H1 (cell line): ENCODE results near the gene MMEL1. TPM values are rescaled to one million over a fixed set of nuclear protein-coding genes. Genes with fewer than 3 reads are reported as not detected.

Experiments used
- CTCF ChIA-PET: fragments of 300-600 bp; sonication (Branson Sonifier 250); formaldehyde crosslinking; loops from one replicate; lab custom pipeline; 2021; ENCODE audit not compliant: partially characterized antibody; lab: Charles Lee
- POLR2A ChIA-PET: fragments of 300-600 bp; sonication (Branson Sonifier 250); formaldehyde crosslinking; loops from one replicate; lab custom pipeline; 2021; ENCODE audit warnings: inconsistent platforms; ENCODE audit not compliant: partially characterized antibody; lab: Charles Lee
- DNase-seq, 2 experiments: peaks; one replicate each; pipeline versions ENCODE4 v3.0.0 to v3.0.0-alpha.2; 2010 to 2022; ENCODE audit warnings: low spot score in 2 of 2, low read depth in 1 of 2, mixed read lengths in 1 of 2
- FAIRE-seq: peaks from 2 replicates; lab custom pipeline; 2011; peaks lifted over from hg19 to GRCh38; lab: Jason Lieb, UNC
- H2AFZ ChIP-seq: 2 replicates; pipeline ENCODE4 v1.8.1; 2012; ENCODE audit warnings: low read length, inconsistent platforms
- H2AK5ac ChIP-seq: 2 replicates; pipeline ENCODE4 v1.6.1; 2013; ENCODE audit warnings: low read depth, low read length
- H2BK120ac ChIP-seq: replicated peaks from 2 replicates; pipeline ENCODE3; 2013; ENCODE audit warnings: low read depth, low read length, inconsistent platforms
- H2BK12ac ChIP-seq: 2 replicates; pipeline ENCODE4 v1.6.1; 2013; ENCODE audit warnings: low read depth, low read length
- H2BK15ac ChIP-seq: 2 replicates; pipeline ENCODE4 v1.6.1; 2013; ENCODE audit warnings: low read length
- H2BK20ac ChIP-seq: 2 replicates; pipeline ENCODE4 v1.6.1; 2013; ENCODE audit warnings: low read length
- H2BK5ac ChIP-seq: 2 replicates; pipeline ENCODE4 v1.6.1; 2013; ENCODE audit warnings: low read depth, low read length
- H3K14ac ChIP-seq: 2 replicates; pipeline ENCODE4 v1.6.1; 2013; ENCODE audit warnings: inconsistent platforms; ENCODE audit not compliant: insufficient read length
- H3K18ac ChIP-seq: 2 replicates; pipeline ENCODE4 v1.6.1; 2013; ENCODE audit warnings: low read length; ENCODE audit errors: extremely low read depth
- H3K23ac ChIP-seq: 2 replicates; pipeline ENCODE4 v1.6.1; 2013; ENCODE audit warnings: inconsistent platforms; ENCODE audit not compliant: insufficient read length
- H3K23me2 ChIP-seq: 2 replicates; pipeline ENCODE4 v1.6.1; 2013; ENCODE audit warnings: low read depth, low read length
- H3K27ac ChIP-seq: 2 replicates; pipeline ENCODE4 v1.6.1; 2011; ENCODE audit warnings: low read depth, low read length, inconsistent platforms
- H3K27me3 ChIP-seq, 4 experiments: replicated peaks in 1 of 4; 1 replicate in 1 of 4; 2 replicates in 3 of 4; pipeline versions ENCODE4 v1.6.1 to v1.8.1; 2011 to 2013; ENCODE audit warnings: low read length in 3 of 4, mild to moderate bottlenecking in 3 of 4, inconsistent platforms in 2 of 4, mixed read lengths in 2 of 4, moderate library complexity in 1 of 4; ENCODE audit not compliant: control insufficient read depth in 3 of 4, insufficient read depth in 3 of 4; ENCODE audit errors: extremely low read depth in 1 of 4
- H3K36me3 ChIP-seq, 4 experiments: 2 replicates each; pipeline versions ENCODE4 v1.6.1 to v1.8.1; 2011 to 2013; ENCODE audit warnings: mild to moderate bottlenecking in 4 of 4, low read length in 3 of 4, moderate library complexity in 2 of 4, control low read depth in 1 of 4, inconsistent platforms in 1 of 4; ENCODE audit not compliant: insufficient read depth in 4 of 4, control insufficient read depth in 2 of 4
- H3K4ac ChIP-seq: replicated peaks from 2 replicates; pipeline ENCODE3; 2013; ENCODE audit warnings: low read length, low read depth, mixed read lengths, inconsistent platforms; ENCODE audit not compliant: insufficient read length
- H3K4me1 ChIP-seq, 4 experiments: replicated peaks in 1 of 4; 1 replicate in 1 of 4; 2 replicates in 3 of 4; pipeline versions ENCODE4 v1.6.1 to v1.8.1; 2011 to 2013; ENCODE audit warnings: low read length in 3 of 4, inconsistent platforms in 2 of 4, mixed read lengths in 1 of 4; ENCODE audit not compliant: insufficient read depth in 4 of 4, control insufficient read depth in 3 of 4
- H3K4me2 ChIP-seq, 2 experiments: 2 replicates each; pipeline versions ENCODE4 v1.6.1 to v1.8.1; 2011 to 2013; ENCODE audit warnings: low read depth in 2 of 2, low read length in 2 of 2, control low read depth in 1 of 2, inconsistent platforms in 1 of 2, mild to moderate bottlenecking in 1 of 2; ENCODE audit not compliant: insufficient read depth in 1 of 2
- H3K4me3 ChIP-seq, 4 experiments: fragments of 200-600, 300-600 bp in 1 of 4; sonication (generic), shearing (Covaris generic), sonication (Bioruptor Twin) in 1 of 4; 2 replicates each; pipeline versions ENCODE4 v1.5.1 to v1.8.1; 2011 to 2016; ENCODE audit warnings: low read length in 4 of 4, low read depth in 3 of 4, control low read depth in 2 of 4, inconsistent platforms in 2 of 4, mild to moderate bottlenecking in 2 of 4, mixed read lengths in 1 of 4, moderate library complexity in 1 of 4; ENCODE audit not compliant: insufficient read depth in 2 of 4; ENCODE audit errors: extremely low read depth in 1 of 4
- H3K56ac ChIP-seq: replicated peaks from 2 replicates; pipeline ENCODE3; 2013; ENCODE audit warnings: low read depth, mild to moderate bottlenecking, mixed read lengths, low read length, inconsistent platforms; ENCODE audit not compliant: insufficient read length
- H3K79me1 ChIP-seq: 2 replicates; pipeline ENCODE4 v1.6.1; 2013; ENCODE audit warnings: low read depth, low read length, control low read depth
- H3K79me2 ChIP-seq, 2 experiments: 2 replicates each; pipeline versions ENCODE4 v1.6.1 to v1.8.1; 2012 to 2013; ENCODE audit warnings: low read length in 2 of 2, mild to moderate bottlenecking in 2 of 2, inconsistent platforms in 1 of 2; ENCODE audit not compliant: insufficient read depth in 2 of 2, control insufficient read depth in 1 of 2
- H3K9ac ChIP-seq, 4 experiments: replicated peaks in 1 of 4; 1 replicate in 1 of 4; 2 replicates in 3 of 4; pipeline versions ENCODE4 v1.6.1 to v1.8.1; 2011 to 2013; ENCODE audit warnings: low read depth in 3 of 4, low read length in 3 of 4, control low read depth in 2 of 4, mild to moderate bottlenecking in 2 of 4, moderate library complexity in 2 of 4, inconsistent platforms in 1 of 4; ENCODE audit errors: extremely low read depth in 1 of 4
- H3K9me3 ChIP-seq, 2 experiments: 2 replicates each; pipeline versions ENCODE4 v1.6.1 to v1.8.1; 2012 to 2013; ENCODE audit warnings: mild to moderate bottlenecking in 2 of 2, moderate library complexity in 2 of 2, control low read depth in 1 of 2, inconsistent platforms in 1 of 2, low read depth in 1 of 2, low read length in 1 of 2, mixed read lengths in 1 of 2; ENCODE audit not compliant: insufficient read depth in 2 of 2
- H4K20me1 ChIP-seq, 2 experiments: replicated peaks in 1 of 2; 2 replicates each; pipeline versions ENCODE3 to v1.8.1; 2011 to 2013; ENCODE audit warnings: inconsistent platforms in 2 of 2, low read length in 2 of 2, mild to moderate bottlenecking in 1 of 2; ENCODE audit not compliant: insufficient read depth in 2 of 2, control insufficient read depth in 1 of 2
- H4K5ac ChIP-seq: 2 replicates; pipeline ENCODE4 v1.6.1; 2013; ENCODE audit warnings: low read length, low read depth, mixed read lengths, inconsistent platforms; ENCODE audit not compliant: insufficient read length
- H4K8ac ChIP-seq: 2 replicates; pipeline ENCODE4 v1.8.0; 2013; ENCODE audit warnings: mild to moderate bottlenecking, moderate library complexity, low read length, inconsistent platforms; ENCODE audit not compliant: insufficient read depth; ENCODE audit errors: extremely low read depth
- H4K91ac ChIP-seq: replicated peaks from 2 replicates; pipeline ENCODE3; 2013; ENCODE audit warnings: low read length, mixed read lengths, inconsistent platforms; ENCODE audit not compliant: insufficient read length
- MAFK ChIP-seq: IDR thresholded peaks from 2 replicates; pipeline ENCODE4 v1.6.1; 2012; ENCODE audit warnings: low read depth, mild to moderate bottlenecking, improper control_type of control experiment, low read length
- POLR2AphosphoS5 ChIP-seq: IDR thresholded peaks from 2 replicates; pipeline ENCODE4 v1.6.1; 2011; ENCODE audit warnings: low read depth, low read length
- RXRA ChIP-seq: IDR thresholded peaks from 2 replicates; pipeline ENCODE4 v1.6.1; 2011; ENCODE audit warnings: low read depth, mild to moderate bottlenecking, low read length, moderate library complexity; ENCODE audit not compliant: insufficient read depth
- SAP30 ChIP-seq: fragments of 300-600 bp; sonication (generic); IDR thresholded peaks from 2 replicates; pipeline ENCODE4 v1.7.1; 2012; ENCODE audit warnings: low read length, moderate library complexity, mild to moderate bottlenecking, inconsistent platforms; ENCODE audit not compliant: insufficient read depth, insufficient replicate concordance
- TAF1 ChIP-seq: IDR thresholded peaks from 2 replicates; pipeline ENCODE4 v1.6.1; 2011; ENCODE audit warnings: mild to moderate bottlenecking, low read depth, low read length
- WGBS, 2 experiments: shearing (Covaris generic) in 1 of 2; methylation state at CpG; one replicate each; pipeline versions ENCODE4 v1.1.6 to v1.1.7; 2013 to 2015; ENCODE audit warnings: low lambda C conversion rate in 2 of 2, mixed read lengths in 2 of 2, inconsistent platforms in 1 of 2, low coverage in 1 of 2, missing lambda C conversion rate in 1 of 2; ENCODE audit not compliant: insufficient replicate concordance in 2 of 2, insufficient coverage in 1 of 2, insufficient read length in 1 of 2; ENCODE audit errors: extremely low coverage in 1 of 2, missing lambda C conversion rate in 1 of 2; 5-methylcytosine and 5-hydroxymethylcytosine counted together
- polyA plus RNA-seq, 7 experiments: library from polyadenylated mRNA; depleted of rRNA in 3 of 7; stranded (reverse) in 5 of 7; unstranded in 2 of 7; fragments of >200 nt in 5 of 7; fragments of 200-250 nt in 2 of 7; gene quantifications; 1 replicate in 5 of 7; 2 replicates in 1 of 7; 4 replicates in 1 of 7; pipeline versions ENCODE4 v1.2.1 to v1.2.3, GENCODE V29; 2011 to 2013; ENCODE audit warnings: missing spikeins in 2 of 7, mixed read lengths in 2 of 7
- total RNA-seq: library from RNA; stranded (reverse); fragmentation: NEBNext Ultra II Directional; extraction: Animal tissue kit (Norgen Biotek cat#: 25700); gene quantifications from 2 replicates; pipeline ENCODE4 v1.2.1, GENCODE V29; 2021

The MMEL1 gene
- total and polyA plus RNA-seq, 2 of the 8 experiments (the other 6 are each of a cell fraction or from before 2014, with no cell fraction given) = 0.91 to 1.7 TPM

GRCh38 chr1:2570332-2570731 is 62.5 kb downstream of the MMEL1 start:
- Histone ChIP-seq H4K5ac (no peak overlapping the region), H4K8ac (no peak overlapping the region), H3K9me3 (peaks cover 5 to 8% of the 10 kb centered on the region in 2 experiments), H2BK120ac (no peak overlapping the region), H2BK12ac (0 out of 2 replicates have a peak overlapping the region, but pooled peaks have one; percentile 39), H3K23ac (no peak overlapping the region), H4K20me1 (no peaks in the 10 kb centered on the region), H3K4me2 (no peak overlapping the region), H3K79me1 (no peaks in the 10 kb centered on the region), H2AFZ (no peak overlapping the region), H3K4me1 (no peaks in the 10 kb centered on the region), H3K4me3 (no peak overlapping the region), H2AK5ac (no peak overlapping the region), H3K27ac (no peak overlapping the region), H4K91ac (no peak overlapping the region), H3K9ac (no peak overlapping the region), H3K23me2 (no peaks in the 10 kb centered on the region), H3K14ac (no peak overlapping the region), H3K4ac (no peak overlapping the region), H2BK20ac (no peak overlapping the region), H3K27me3 (no peaks in the 10 kb centered on the region), H2BK5ac (no peak overlapping the region), H3K56ac (no peak overlapping the region), H3K18ac (no peak overlapping the region), H3K36me3 (no peaks in the 10 kb centered on the region), H3K79me2 (no peaks in the 10 kb centered on the region), H2BK15ac (no peak overlapping the region)
- 87% methylated on average over 16 of the region's 17 CpGs; no CpG with 5 or more reads in 1 of the 2 experiments for WGBS, 2 experiments
- no peak for DNase-seq
- POLR2A ChIA-PET = no interaction called here
- CTCF ChIA-PET = interaction anchor here (5.1 kb wide), 1 partner anchor 8 kb away, joined by 33 read pairs; no protein-coding TSS in a partner anchor
- FAIRE-seq = no peak
- TF ChIP-seq POLR2AphosphoS5 (no peak), RXRA (no peak), SAP30 (no peak), TAF1 (no peak), MAFK (no peak)
